ENCODE results near the gene LRRC61. TPM values are rescaled to one million over a fixed set of nuclear protein-coding genes. Genes with fewer than 3 reads are reported as not detected.

Gene LRRC61
- total and polyA plus RNA-seq, 2 of the 13 experiments (the other 11 are each of a cell fraction or from before 2014, with no cell fraction given): 33.0 to 34.8 TPM

DNA sequence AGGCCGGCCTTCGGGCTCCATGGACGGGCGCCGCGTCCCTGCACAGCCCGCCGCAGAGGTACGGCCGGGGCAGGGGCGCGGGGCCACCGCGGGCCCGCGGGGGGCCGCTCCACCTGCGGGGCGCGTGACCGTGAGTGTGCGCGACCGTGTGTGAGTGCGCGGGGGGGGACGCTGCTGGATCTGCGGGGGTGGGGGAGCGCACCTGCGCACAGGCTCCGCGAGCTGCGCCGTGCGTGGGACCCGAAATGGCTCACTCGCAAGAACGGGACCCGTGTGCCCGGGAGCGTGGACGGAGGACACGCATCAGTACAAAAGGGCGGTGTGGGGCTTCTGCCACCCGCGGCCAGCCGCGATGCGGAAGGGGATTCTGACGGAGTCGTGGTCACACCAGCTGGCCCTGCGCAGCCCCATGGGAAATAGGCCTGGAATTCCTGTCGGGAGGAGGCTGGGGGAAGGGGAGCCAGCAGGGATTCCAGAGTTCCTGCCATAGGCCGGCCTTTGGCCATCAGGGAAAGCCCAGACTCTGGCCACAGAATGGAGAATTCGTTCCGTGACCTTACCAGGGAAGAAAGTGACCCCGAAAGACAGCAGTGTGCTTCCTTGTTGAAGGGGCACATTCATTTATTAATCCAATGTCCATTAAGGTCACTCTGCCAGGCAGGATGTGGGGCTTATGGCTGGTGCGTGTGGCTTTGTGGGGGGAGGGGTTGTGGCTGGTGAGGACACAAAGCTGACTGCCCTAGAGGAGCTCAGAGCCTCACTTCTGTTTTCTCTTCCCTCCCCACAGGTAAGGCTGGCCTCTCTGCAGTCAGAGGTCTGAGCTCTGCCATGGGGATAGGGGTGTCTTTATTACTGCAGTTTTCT, 46.0 kb downstream of the LRRC61 start (continued):
- TF ChIP-seq, protein P1, sequence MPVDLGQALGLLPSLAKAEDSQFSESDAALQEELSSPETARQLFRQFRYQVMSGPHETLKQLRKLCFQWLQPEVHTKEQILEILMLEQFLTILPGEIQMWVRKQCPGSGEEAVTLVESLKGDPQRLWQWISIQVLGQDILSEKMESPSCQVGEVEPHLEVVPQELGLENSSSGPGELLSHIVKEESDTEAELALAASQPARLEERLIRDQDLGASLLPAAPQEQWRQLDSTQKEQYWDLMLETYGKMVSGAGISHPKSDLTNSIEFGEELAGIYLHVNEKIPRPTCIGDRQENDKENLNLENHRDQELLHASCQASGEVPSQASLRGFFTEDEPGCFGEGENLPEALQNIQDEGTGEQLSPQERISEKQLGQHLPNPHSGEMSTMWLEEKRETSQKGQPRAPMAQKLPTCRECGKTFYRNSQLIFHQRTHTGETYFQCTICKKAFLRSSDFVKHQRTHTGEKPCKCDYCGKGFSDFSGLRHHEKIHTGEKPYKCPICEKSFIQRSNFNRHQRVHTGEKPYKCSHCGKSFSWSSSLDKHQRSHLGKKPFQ (CRISPR knock-in tag; IDR thresholded peaks at IDR 0.05; ENCODE audit: insufficient replicate concordance): no peak
- no peak for TF ChIP-seq ZNF510 (CRISPR knock-in tag; IDR thresholded peaks at IDR 0.05; ENCODE audit: low read depth)
- no peak for TF ChIP-seq ZNF7 (CRISPR knock-in tag; IDR thresholded peaks at IDR 0.05)
- no peak for TF ChIP-seq ZNF446 (CRISPR knock-in tag; IDR thresholded peaks at IDR 0.05)
- TF ChIP-seq ZNF619 (CRISPR knock-in tag; IDR thresholded peaks at IDR 0.05): no peak
- TF ChIP-seq ATM (IDR thresholded peaks at IDR 0.05; ENCODE audit: borderline replicate concordance): no peak
- TF ChIP-seq, protein P2, sequence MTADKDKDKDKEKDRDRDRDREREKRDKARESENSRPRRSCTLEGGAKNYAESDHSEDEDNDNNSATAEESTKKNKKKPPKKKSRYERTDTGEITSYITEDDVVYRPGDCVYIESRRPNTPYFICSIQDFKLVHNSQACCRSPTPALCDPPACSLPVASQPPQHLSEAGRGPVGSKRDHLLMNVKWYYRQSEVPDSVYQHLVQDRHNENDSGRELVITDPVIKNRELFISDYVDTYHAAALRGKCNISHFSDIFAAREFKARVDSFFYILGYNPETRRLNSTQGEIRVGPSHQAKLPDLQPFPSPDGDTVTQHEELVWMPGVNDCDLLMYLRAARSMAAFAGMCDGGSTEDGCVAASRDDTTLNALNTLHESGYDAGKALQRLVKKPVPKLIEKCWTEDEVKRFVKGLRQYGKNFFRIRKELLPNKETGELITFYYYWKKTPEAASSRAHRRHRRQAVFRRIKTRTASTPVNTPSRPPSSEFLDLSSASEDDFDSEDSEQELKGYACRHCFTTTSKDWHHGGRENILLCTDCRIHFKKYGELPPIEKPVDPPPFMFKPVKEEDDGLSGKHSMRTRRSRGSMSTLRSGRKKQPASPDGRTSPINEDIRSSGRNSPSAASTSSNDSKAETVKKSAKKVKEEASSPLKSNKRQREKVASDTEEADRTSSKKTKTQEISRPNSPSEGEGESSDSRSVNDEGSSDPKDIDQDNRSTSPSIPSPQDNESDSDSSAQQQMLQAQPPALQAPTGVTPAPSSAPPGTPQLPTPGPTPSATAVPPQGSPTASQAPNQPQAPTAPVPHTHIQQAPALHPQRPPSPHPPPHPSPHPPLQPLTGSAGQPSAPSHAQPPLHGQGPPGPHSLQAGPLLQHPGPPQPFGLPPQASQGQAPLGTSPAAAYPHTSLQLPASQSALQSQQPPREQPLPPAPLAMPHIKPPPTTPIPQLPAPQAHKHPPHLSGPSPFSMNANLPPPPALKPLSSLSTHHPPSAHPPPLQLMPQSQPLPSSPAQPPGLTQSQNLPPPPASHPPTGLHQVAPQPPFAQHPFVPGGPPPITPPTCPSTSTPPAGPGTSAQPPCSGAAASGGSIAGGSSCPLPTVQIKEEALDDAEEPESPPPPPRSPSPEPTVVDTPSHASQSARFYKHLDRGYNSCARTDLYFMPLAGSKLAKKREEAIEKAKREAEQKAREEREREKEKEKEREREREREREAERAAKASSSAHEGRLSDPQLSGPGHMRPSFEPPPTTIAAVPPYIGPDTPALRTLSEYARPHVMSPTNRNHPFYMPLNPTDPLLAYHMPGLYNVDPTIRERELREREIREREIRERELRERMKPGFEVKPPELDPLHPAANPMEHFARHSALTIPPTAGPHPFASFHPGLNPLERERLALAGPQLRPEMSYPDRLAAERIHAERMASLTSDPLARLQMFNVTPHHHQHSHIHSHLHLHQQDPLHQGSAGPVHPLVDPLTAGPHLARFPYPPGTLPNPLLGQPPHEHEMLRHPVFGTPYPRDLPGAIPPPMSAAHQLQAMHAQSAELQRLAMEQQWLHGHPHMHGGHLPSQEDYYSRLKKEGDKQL (CRISPR knock-in tag; IDR thresholded peaks at IDR 0.05; ENCODE audit: low read depth): no peak
- 0 out of 2 replicates have a peak, but pooled peaks have one; percentile 28 for TF ChIP-seq IRF2 (CRISPR knock-in tag; IDR thresholded peaks at IDR 0.05)
- TF ChIP-seq, protein P3, sequence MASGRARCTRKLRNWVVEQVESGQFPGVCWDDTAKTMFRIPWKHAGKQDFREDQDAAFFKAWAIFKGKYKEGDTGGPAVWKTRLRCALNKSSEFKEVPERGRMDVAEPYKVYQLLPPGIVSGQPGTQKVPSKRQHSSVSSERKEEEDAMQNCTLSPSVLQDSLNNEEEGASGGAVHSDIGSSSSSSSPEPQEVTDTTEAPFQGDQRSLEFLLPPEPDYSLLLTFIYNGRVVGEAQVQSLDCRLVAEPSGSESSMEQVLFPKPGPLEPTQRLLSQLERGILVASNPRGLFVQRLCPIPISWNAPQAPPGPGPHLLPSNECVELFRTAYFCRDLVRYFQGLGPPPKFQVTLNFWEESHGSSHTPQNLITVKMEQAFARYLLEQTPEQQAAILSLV (CRISPR knock-in tag; IDR thresholded peaks at IDR 0.05; ENCODE audit: borderline replicate concordance): peak; percentile 55; the same call in 1 of the 2 replicates
- TF ChIP-seq HDAC1 (CRISPR knock-in tag; IDR thresholded peaks at IDR 0.05): peak; percentile 77
- peak; percentile 14 for TF ChIP-seq AGO2 (optimal IDR thresholded peaks at IDR 0.05; ENCODE audit: low read depth, low read length)
- TF ChIP-seq ZNF224 (CRISPR knock-in tag; IDR thresholded peaks at IDR 0.05): peak; percentile 60; the same call in 1 of the 2 replicates
- TF ChIP-seq, protein P4, sequence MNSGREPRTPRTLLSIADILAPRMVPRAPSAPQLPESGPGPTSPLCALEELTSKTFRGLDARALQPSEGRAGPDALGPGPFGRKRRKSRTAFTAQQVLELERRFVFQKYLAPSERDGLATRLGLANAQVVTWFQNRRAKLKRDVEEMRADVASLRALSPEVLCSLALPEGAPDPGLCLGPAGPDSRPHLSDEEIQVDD (CRISPR knock-in tag; IDR thresholded peaks at IDR 0.05; ENCODE audit: borderline replicate concordance): no peak
- TF ChIP-seq, protein P5, sequence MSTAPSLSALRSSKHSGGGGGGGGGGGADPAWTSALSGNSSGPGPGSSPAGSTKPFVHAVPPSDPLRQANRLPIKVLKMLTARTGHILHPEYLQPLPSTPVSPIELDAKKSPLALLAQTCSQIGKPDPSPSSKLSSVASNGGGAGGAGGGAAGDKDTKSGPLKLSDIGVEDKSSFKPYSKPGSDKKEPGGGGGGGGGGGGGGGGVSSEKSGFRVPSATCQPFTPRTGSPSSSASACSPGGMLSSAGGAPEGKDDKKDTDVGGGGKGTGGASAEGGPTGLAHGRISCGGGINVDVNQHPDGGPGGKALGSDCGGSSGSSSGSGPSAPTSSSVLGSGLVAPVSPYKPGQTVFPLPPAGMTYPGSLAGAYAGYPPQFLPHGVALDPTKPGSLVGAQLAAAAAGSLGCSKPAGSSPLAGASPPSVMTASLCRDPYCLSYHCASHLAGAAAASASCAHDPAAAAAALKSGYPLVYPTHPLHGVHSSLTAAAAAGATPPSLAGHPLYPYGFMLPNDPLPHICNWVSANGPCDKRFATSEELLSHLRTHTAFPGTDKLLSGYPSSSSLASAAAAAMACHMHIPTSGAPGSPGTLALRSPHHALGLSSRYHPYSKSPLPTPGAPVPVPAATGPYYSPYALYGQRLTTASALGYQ (CRISPR knock-in tag; IDR thresholded peaks at IDR 0.05): no peak
- TF ChIP-seq, protein P6, sequence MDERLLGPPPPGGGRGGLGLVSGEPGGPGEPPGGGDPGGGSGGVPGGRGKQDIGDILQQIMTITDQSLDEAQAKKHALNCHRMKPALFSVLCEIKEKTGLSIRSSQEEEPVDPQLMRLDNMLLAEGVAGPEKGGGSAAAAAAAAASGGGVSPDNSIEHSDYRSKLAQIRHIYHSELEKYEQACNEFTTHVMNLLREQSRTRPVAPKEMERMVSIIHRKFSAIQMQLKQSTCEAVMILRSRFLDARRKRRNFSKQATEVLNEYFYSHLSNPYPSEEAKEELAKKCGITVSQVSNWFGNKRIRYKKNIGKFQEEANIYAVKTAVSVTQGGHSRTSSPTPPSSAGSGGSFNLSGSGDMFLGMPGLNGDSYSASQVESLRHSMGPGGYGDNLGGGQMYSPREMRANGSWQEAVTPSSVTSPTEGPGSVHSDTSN (CRISPR knock-in tag; IDR thresholded peaks at IDR 0.05): no peak
- no peak; the same call in 1 of the 2 replicates for TF ChIP-seq BORCS8-MEF2B (CRISPR knock-in tag; IDR thresholded peaks at IDR 0.05)

Measured in HepG2 (cell line).